HG02588 (cell line): Measurements from ENCODE around the gene P3H1.

Source experiments
- ATAC-seq: cut with Tn5 transposase; IDR thresholded peaks from one replicate; pipeline ENCODE4 v1.9.1; 2021; ENCODE audit warnings: mild to moderate bottlenecking, moderate library complexity; ENCODE audit not compliant: unreplicated experiment

Gene P3H1

GRCh38 chr1:42746436-42747105 lies 20.3 kb downstream of the P3H1 start:
- no peak for ATAC-seq

- no peak for ATAC-seq
These were observed 21.0 kb downstream of the P3H1 start for GRCh38 chr1:42745851-42746250.

- no peak for ATAC-seq
These were observed 22.7 kb downstream of the P3H1 start for GRCh38 chr1:42744148-42744413.

GRCh38 chr1:42743317-42744147 lies 23.3 kb downstream of the P3H1 start:
- ATAC-seq = no peak

- ATAC-seq = no peak
These were observed 24.1 kb downstream of the P3H1 start for GRCh38 chr1:42742617-42743316.

GRCh38 chr1:42742141-42742540 lies 24.7 kb downstream of the P3H1 start:
- no peak for ATAC-seq

- no peak for ATAC-seq
These were observed 25.1 kb downstream of the P3H1 start for GRCh38 chr1:42741706-42742105.

GRCh38 chr1:42740851-42741580 lies 25.8 kb downstream of the P3H1 start:
- no peak for ATAC-seq

- no peak for ATAC-seq
These were observed 26.8 kb downstream of the P3H1 start, which contains the start of gene CLDN19 for GRCh38 chr1:42739753-42740700. Gene CLDN19, minus strand, starts transcription at chr1:42740236. Its CDS starts 173 bp downstream, at chr1:42740063.

- no peak for ATAC-seq
These were observed 28.1 kb downstream of the P3H1 start for GRCh38 chr1:42738678-42739226.

- no peak for ATAC-seq
These were observed 28.7 kb downstream of the P3H1 start for GRCh38 chr1:42737986-42738677.

- no peak for ATAC-seq
These were observed 29.6 kb downstream of the P3H1 start for GRCh38 chr1:42737257-42737656.

GRCh38 chr1:42736571-42737200 lies 30.1 kb downstream of the P3H1 start:
- ATAC-seq = no peak

GRCh38 chr1:42736152-42736551 lies 30.7 kb downstream of the P3H1 start:
- ATAC-seq = no peak

GRCh38 chr1:42735477-42736105 lies 31.2 kb downstream of the P3H1 start:
- ATAC-seq = no peak

- ATAC-seq = no peak
These were observed 31.8 kb downstream of the P3H1 start for GRCh38 chr1:42735056-42735455.

GRCh38 chr1:42734201-42735035 lies 32.4 kb downstream of the P3H1 start:
- no peak for ATAC-seq
